Measurements from ENCODE around the gene SP1.
"Not testable (repeated sequence)": the region's sequence is repeated elsewhere in the genome, so short reads cannot be mapped to it uniquely, and the experiment has no call there.

The SP1 gene

DNA sequence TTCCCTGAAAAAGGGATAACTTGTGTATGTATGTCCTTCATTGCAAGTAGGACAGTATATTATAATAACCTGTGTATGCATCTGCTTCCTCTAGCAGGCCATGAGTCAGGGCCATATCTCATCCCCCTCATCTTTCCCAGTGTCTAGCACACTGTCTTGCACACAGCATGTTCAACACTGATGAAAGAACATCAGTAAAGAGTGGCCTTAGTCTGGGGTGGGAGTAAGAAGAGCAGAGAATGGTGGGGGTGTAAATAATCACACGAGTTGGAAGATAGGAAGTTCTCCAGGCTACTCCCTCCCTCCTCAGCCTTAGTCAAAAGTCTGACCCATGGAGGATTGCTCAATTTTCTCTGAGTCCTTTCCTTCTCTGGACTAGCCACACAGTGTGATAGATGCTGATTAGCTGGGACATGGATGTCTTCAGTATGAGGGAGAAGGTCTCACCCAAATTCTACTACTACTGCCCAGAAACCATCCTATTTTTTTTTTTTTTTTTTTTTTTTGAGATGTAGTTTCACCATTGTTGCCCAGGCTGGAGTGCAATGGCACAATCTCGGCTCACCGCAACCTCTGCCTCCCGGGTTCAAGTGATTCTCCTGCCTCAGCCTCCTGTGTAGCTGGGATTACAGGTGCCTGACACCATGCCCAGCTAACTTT, 14.6 kb upstream of the SP1 start:
- no peaks in the 10 kb centered on the region for H3F3A ChIP-seq (ENCODE audit: insufficient read depth, low read length)
- no peak overlapping the region for H2AFZ ChIP-seq (ENCODE audit: low read length)
- no peak overlapping the region for H3K4me2 ChIP-seq (ENCODE audit: low read length)
- H3K9me3 ChIP-seq (ENCODE audit: low read length) = no peaks in the 10 kb centered on the region
- no peak overlapping the region for H3K4me3 ChIP-seq (ENCODE audit: low read depth, low read length, poor library complexity, severe bottlenecking)
- peaks cover 14% of the 10 kb centered on the region for H3K4me1 ChIP-seq (ENCODE audit: insufficient read depth, low read length, severe bottlenecking)
- no peaks in the 10 kb centered on the region for H3K9me2 ChIP-seq (ENCODE audit: low read depth, low read length)
- no peaks in the 10 kb centered on the region for H3K79me2 ChIP-seq (ENCODE audit: insufficient read depth, low read length)
- H3K27me3 ChIP-seq (ENCODE audit: insufficient read depth, low read length) = no peaks in the 10 kb centered on the region
- no peaks in the 10 kb centered on the region for H4K20me1 ChIP-seq (ENCODE audit: insufficient read depth, low read length)
- no peak overlapping the region for H3K9ac ChIP-seq (ENCODE audit: low read length)
- no peaks in the 10 kb centered on the region for H3K36me3 ChIP-seq (ENCODE audit: insufficient read depth, low read length)
- TF ChIP-seq, protein P1, sequence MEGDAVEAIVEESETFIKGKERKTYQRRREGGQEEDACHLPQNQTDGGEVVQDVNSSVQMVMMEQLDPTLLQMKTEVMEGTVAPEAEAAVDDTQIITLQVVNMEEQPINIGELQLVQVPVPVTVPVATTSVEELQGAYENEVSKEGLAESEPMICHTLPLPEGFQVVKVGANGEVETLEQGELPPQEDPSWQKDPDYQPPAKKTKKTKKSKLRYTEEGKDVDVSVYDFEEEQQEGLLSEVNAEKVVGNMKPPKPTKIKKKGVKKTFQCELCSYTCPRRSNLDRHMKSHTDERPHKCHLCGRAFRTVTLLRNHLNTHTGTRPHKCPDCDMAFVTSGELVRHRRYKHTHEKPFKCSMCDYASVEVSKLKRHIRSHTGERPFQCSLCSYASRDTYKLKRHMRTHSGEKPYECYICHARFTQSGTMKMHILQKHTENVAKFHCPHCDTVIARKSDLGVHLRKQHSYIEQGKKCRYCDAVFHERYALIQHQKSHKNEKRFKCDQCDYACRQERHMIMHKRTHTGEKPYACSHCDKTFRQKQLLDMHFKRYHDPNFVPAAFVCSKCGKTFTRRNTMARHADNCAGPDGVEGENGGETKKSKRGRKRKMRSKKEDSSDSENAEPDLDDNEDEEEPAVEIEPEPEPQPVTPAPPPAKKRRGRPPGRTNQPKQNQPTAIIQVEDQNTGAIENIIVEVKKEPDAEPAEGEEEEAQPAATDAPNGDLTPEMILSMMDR (IDR thresholded peaks at IDR 0.05; ENCODE audit: low read length) = no peak
- no peak for TF ChIP-seq EZH2 (IDR thresholded peaks at IDR 0.05; ENCODE audit: borderline replicate concordance, low read length)
- peak overlapping the region; percentile 66 for H3K27ac ChIP-seq (ENCODE audit: low read depth, low read length, poor library complexity, severe bottlenecking)

DNA sequence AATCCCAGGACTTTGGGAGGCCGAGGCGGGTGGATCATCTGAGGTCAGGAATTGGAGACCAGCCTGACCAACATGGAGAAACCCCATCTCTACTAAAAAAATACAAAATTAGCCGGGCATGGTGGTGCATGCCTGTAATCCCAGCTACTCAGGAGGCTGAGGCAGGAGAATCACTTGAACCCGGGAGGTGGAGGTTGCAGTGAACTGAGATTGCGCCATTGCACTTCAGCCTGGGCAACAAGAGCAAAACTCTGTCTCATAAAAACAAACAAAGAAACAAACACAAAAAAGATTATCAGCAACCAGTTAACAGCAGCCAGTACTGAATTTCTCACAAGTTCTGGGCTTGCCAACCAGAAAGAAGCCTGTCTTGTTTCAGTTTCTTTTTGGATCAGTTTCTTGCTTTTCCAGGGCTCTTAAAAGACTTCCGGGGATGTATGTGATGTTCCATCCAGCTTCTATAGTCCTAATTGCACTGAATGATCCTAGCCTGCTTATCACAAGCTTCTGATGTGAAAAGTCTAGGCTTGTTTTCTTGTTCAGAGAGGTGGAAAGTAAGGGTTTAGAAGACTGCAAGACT, 6.3 kb upstream of the SP1 start:
- H3K4me1 ChIP-seq (ENCODE audit: insufficient read depth, low read length, severe bottlenecking) = peaks cover 31% of the 10 kb centered on the region
- H3K9me3 ChIP-seq (ENCODE audit: low read length); H3K9me2 ChIP-seq (ENCODE audit: low read depth, low read length); H3K4me2 ChIP-seq (ENCODE audit: low read length); H3K27me3 ChIP-seq (ENCODE audit: insufficient read depth, low read length); H4K20me1 ChIP-seq (ENCODE audit: insufficient read depth, low read length); H3K36me3 ChIP-seq (ENCODE audit: insufficient read depth, low read length); H3K4me3 ChIP-seq (ENCODE audit: low read depth, low read length, poor library complexity, severe bottlenecking); H3F3A ChIP-seq (ENCODE audit: insufficient read depth, low read length); H3K79me2 ChIP-seq (ENCODE audit: insufficient read depth, low read length): not testable (repeated sequence)
- 0 out of 2 replicates have a peak overlapping the region, but pooled peaks have one; percentile 92 for H2AFZ ChIP-seq (ENCODE audit: low read length)
- 0 out of 2 replicates have a peak overlapping the region, but pooled peaks have one; percentile 26 for H3K9ac ChIP-seq (ENCODE audit: low read length)
- peak overlapping the region; percentile 71 for H3K27ac ChIP-seq (ENCODE audit: low read depth, low read length, poor library complexity, severe bottlenecking)

DNA sequence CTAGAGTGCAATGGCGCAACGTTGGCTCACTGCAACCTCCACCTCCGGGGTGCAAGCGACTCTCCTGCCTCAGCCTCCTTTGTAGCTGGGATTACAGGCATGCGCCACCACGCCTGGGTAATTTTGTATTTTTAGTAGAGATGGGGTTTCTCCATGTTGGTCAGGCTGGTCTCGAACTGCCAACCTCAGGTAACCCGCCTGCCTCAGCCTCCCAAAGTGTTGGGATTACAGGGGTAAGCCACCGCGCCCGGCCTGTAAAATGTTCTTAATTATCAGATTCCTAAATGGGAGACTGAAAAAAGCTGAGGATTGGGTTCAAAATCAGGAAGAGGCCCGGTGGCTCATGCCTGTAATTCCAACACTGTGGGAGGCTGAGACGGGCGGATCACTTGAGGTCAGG, 5.7 kb upstream of the SP1 start:
- H3K79me2 ChIP-seq (ENCODE audit: insufficient read depth, low read length); H4K20me1 ChIP-seq (ENCODE audit: insufficient read depth, low read length); H3K4me2 ChIP-seq (ENCODE audit: low read length); H3K27me3 ChIP-seq (ENCODE audit: insufficient read depth, low read length); H3K36me3 ChIP-seq (ENCODE audit: insufficient read depth, low read length); H2AFZ ChIP-seq (ENCODE audit: low read length); H3K4me3 ChIP-seq (ENCODE audit: low read depth, low read length, poor library complexity, severe bottlenecking); H3K9ac ChIP-seq (ENCODE audit: low read length); H3F3A ChIP-seq (ENCODE audit: insufficient read depth, low read length); H3K9me2 ChIP-seq (ENCODE audit: low read depth, low read length); H3K9me3 ChIP-seq (ENCODE audit: low read length): not testable (repeated sequence)
- peak overlapping the region; percentile 71 for H3K27ac ChIP-seq (ENCODE audit: low read depth, low read length, poor library complexity, severe bottlenecking)
- H3K4me1 ChIP-seq (ENCODE audit: insufficient read depth, low read length, severe bottlenecking) = peaks cover 37% of the 10 kb centered on the region

- H3K9ac ChIP-seq (ENCODE audit: low read length) = no peak overlapping the region
- no peaks in the 10 kb centered on the region for H3K27me3 ChIP-seq (ENCODE audit: insufficient read depth, low read length)
- H3K27ac ChIP-seq (ENCODE audit: low read depth, low read length, poor library complexity, severe bottlenecking) = no peak overlapping the region
- H3K9me2 ChIP-seq (ENCODE audit: low read depth, low read length) = no peaks in the 10 kb centered on the region
- no peaks in the 10 kb centered on the region; the same call in 1 of the 2 replicates for H3F3A ChIP-seq (ENCODE audit: insufficient read depth, low read length)
- H3K4me3 ChIP-seq (ENCODE audit: low read depth, low read length, poor library complexity, severe bottlenecking) = no peak overlapping the region
- no peak overlapping the region for H3K4me2 ChIP-seq (ENCODE audit: low read length)
- H3K36me3 ChIP-seq (ENCODE audit: insufficient read depth, low read length) = no peaks in the 10 kb centered on the region; the same call in 1 of the 2 replicates
- no peaks in the 10 kb centered on the region for H3K79me2 ChIP-seq (ENCODE audit: insufficient read depth, low read length)
- H3K9me3 ChIP-seq (ENCODE audit: low read length) = no peaks in the 10 kb centered on the region
- H4K20me1 ChIP-seq (ENCODE audit: insufficient read depth, low read length) = no peaks in the 10 kb centered on the region
- peaks cover 34% of the 10 kb centered on the region for H3K4me1 ChIP-seq (ENCODE audit: insufficient read depth, low read length, severe bottlenecking)
- H2AFZ ChIP-seq (ENCODE audit: low read length) = no peak overlapping the region
- no peak for TF ChIP-seq EZH2 (IDR thresholded peaks at IDR 0.05; ENCODE audit: borderline replicate concordance, low read length)
- TF ChIP-seq, protein P1 (IDR thresholded peaks at IDR 0.05; ENCODE audit: low read length) = no peak
Observed at GRCh38 chr12:53376747-53377146, 3.2 kb upstream of the SP1 start.
